Measurements from ENCODE around the gene ADAD2.

ADAD2 gene

DNA sequence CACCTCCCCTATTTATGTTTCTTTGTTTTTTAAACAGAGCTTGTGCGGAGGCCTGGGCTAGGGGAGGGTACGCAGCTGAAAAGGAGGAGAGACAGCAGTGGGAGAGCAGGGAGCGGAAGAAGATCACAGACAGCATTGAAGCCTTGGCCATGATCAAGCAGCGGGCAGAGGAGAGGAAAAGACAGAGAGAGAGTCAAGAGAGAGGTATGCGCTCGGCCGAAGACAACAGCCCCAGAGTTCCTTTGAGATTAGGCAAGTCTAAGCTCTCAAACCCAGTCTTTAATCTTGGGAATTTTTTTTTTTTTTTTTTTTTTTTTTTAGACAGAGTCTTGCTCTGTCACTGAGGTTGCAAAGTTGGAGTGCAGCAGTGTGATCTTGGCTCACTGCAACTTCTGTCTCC is 25.2 kb upstream of the ADAD2 start:
- no peak for TF ChIP-seq ZFP30 (CRISPR knock-in tag; IDR thresholded peaks at IDR 0.05)
- TF ChIP-seq ARNTL (CRISPR knock-in tag; IDR thresholded peaks at IDR 0.05; ENCODE audit: borderline replicate concordance, low read depth), result no peak
- TF ChIP-seq TOX (CRISPR knock-in tag; IDR thresholded peaks at IDR 0.05; ENCODE audit: borderline replicate concordance), result no peak
- TF ChIP-seq, protein P1, sequence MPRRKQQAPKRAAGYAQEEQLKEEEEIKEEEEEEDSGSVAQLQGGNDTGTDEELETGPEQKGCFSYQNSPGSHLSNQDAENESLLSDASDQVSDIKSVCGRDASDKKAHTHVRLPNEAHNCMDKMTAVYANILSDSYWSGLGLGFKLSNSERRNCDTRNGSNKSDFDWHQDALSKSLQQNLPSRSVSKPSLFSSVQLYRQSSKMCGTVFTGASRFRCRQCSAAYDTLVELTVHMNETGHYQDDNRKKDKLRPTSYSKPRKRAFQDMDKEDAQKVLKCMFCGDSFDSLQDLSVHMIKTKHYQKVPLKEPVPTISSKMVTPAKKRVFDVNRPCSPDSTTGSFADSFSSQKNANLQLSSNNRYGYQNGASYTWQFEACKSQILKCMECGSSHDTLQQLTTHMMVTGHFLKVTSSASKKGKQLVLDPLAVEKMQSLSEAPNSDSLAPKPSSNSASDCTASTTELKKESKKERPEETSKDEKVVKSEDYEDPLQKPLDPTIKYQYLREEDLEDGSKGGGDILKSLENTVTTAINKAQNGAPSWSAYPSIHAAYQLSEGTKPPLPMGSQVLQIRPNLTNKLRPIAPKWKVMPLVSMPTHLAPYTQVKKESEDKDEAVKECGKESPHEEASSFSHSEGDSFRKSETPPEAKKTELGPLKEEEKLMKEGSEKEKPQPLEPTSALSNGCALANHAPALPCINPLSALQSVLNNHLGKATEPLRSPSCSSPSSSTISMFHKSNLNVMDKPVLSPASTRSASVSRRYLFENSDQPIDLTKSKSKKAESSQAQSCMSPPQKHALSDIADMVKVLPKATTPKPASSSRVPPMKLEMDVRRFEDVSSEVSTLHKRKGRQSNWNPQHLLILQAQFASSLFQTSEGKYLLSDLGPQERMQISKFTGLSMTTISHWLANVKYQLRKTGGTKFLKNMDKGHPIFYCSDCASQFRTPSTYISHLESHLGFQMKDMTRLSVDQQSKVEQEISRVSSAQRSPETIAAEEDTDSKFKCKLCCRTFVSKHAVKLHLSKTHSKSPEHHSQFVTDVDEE (CRISPR knock-in tag; IDR thresholded peaks at IDR 0.05), result no peak
- no peak for TF ChIP-seq ZNF565 (CRISPR knock-in tag; conservative IDR thresholded peaks at IDR 0.05; ENCODE audit: low read depth)
- no peak for TF ChIP-seq TCF4 (CRISPR knock-in tag; IDR thresholded peaks at IDR 0.05; ENCODE audit: borderline replicate concordance)
- TF ChIP-seq ISL1 (CRISPR knock-in tag; IDR thresholded peaks at IDR 0.05), result no peak
- no peak for TF ChIP-seq RARB (CRISPR knock-in tag; IDR thresholded peaks at IDR 0.05)
- no peak for TF ChIP-seq BACH2 (CRISPR knock-in tag; IDR thresholded peaks at IDR 0.05; ENCODE audit: borderline replicate concordance)
- no peak for TF ChIP-seq GLIS3 (CRISPR knock-in tag; IDR thresholded peaks at IDR 0.05)
- TF ChIP-seq, protein P2, sequence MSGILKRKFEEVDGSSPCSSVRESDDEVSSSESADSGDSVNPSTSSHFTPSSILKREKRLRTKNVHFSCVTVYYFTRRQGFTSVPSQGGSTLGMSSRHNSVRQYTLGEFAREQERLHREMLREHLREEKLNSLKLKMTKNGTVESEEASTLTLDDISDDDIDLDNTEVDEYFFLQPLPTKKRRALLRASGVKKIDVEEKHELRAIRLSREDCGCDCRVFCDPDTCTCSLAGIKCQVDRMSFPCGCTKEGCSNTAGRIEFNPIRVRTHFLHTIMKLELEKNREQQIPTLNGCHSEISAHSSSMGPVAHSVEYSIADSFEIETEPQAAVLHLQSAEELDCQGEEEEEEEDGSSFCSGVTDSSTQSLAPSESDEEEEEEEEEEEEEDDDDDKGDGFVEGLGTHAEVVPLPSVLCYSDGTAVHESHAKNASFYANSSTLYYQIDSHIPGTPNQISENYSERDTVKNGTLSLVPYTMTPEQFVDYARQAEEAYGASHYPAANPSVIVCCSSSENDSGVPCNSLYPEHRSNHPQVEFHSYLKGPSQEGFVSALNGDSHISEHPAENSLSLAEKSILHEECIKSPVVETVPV (CRISPR knock-in tag; IDR thresholded peaks at IDR 0.05), result no peak
- TF ChIP-seq, protein P3, sequence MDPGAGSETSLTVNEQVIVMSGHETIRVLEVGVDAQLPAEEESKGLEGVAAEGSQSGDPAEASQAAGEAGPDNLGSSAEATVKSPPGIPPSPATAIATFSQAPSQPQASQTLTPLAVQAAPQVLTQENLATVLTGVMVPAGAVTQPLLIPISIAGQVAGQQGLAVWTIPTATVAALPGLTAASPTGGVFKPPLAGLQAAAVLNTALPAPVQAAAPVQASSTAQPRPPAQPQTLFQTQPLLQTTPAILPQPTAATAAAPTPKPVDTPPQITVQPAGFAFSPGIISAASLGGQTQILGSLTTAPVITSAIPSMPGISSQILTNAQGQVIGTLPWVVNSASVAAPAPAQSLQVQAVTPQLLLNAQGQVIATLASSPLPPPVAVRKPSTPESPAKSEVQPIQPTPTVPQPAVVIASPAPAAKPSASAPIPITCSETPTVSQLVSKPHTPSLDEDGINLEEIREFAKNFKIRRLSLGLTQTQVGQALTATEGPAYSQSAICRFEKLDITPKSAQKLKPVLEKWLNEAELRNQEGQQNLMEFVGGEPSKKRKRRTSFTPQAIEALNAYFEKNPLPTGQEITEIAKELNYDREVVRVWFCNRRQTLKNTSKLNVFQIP (CRISPR knock-in tag; IDR thresholded peaks at IDR 0.05; ENCODE audit: borderline replicate concordance, low read depth), result no peak
- TF ChIP-seq PPARA (CRISPR knock-in tag; IDR thresholded peaks at IDR 0.05; ENCODE audit: borderline replicate concordance), result no peak
- TF ChIP-seq ZNF8 (CRISPR knock-in tag; IDR thresholded peaks at IDR 0.05), result no peak
- TF ChIP-seq ZNF70 (CRISPR knock-in tag; IDR thresholded peaks at IDR 0.05), result no peak
- TF ChIP-seq ZC3H10 (CRISPR knock-in tag; IDR thresholded peaks at IDR 0.05), result no peak
- TF ChIP-seq, protein P4, sequence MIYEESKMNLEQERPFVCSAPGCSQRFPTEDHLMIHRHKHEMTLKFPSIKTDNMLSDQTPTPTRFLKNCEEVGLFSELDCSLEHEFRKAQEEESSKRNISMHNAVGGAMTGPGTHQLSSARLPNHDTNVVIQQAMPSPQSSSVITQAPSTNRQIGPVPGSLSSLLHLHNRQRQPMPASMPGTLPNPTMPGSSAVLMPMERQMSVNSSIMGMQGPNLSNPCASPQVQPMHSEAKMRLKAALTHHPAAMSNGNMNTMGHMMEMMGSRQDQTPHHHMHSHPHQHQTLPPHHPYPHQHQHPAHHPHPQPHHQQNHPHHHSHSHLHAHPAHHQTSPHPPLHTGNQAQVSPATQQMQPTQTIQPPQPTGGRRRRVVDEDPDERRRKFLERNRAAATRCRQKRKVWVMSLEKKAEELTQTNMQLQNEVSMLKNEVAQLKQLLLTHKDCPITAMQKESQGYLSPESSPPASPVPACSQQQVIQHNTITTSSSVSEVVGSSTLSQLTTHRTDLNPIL (CRISPR knock-in tag; IDR thresholded peaks at IDR 0.05; ENCODE audit: low read depth), result no peak
- ATAC-seq, result no peak

DNA sequence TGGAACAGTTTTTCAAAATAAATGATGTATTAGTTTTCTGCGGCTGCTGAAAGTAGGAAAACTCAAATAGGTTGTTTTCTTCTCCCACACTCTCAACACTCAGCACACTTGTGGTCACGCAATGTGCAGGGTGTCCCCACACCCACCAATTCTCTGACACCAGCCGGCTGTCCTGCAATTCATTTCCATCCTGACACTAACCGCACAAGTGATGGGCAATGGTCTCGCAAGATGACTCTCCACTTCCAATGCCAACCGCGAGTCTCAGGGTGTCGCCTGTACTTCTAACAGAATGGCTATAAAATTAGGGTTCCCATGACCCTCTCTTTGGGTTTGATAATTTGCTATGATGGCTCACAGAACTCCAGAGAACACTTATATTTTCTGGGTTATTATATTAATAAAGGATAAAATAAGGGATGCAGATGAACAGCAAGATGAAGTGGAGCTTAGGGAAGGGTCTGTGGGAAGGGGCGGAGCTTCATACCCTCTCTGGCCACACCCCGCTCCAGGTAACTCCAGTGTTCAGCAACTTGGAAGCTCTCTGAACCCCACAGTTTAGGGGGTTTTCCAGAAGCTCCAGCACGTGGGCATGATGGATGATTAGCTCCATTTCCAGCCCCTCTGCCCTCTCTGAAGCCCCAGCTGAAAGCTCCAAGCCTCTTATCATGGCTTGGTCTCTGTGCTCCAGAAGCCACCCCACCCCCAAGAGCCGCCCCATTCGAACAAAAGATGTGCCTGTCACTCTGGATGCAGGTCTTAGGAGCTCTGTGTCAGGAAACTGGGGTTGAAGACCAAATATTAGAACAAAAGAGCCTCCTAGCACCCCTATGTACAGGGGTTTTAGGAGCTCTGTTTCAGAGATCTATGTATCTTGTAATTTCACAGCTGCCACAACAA is 23.9 kb upstream of the ADAD2 start:
- TF ChIP-seq, protein P2 (CRISPR knock-in tag; IDR thresholded peaks at IDR 0.05), result no peak
- TF ChIP-seq ESRRG (CRISPR knock-in tag; IDR thresholded peaks at IDR 0.05) (no peak), TOX (CRISPR knock-in tag; IDR thresholded peaks at IDR 0.05; ENCODE audit: borderline replicate concordance) (no peak), ZNF70 (CRISPR knock-in tag; IDR thresholded peaks at IDR 0.05) (no peak), ZNF565 (CRISPR knock-in tag; conservative IDR thresholded peaks at IDR 0.05; ENCODE audit: low read depth) (no peak), TCF4 (CRISPR knock-in tag; IDR thresholded peaks at IDR 0.05; ENCODE audit: borderline replicate concordance) (no peak), SNAI2 (CRISPR knock-in tag; IDR thresholded peaks at IDR 0.05) (no peak), ZFP3 (CRISPR knock-in tag; IDR thresholded peaks at IDR 0.05) (no peak), GLIS3 (CRISPR knock-in tag; IDR thresholded peaks at IDR 0.05) (no peak), ARNTL (CRISPR knock-in tag; IDR thresholded peaks at IDR 0.05; ENCODE audit: borderline replicate concordance, low read depth) (no peak)
- TF ChIP-seq, protein P3 (CRISPR knock-in tag; IDR thresholded peaks at IDR 0.05; ENCODE audit: borderline replicate concordance, low read depth), result no peak
- ATAC-seq, result no peak
